Neural cell (in vitro differentiated cells): Measurements from ENCODE around the gene TMED7. TPM values are rescaled to one million over a fixed set of nuclear protein-coding genes. Genes with fewer than 3 reads are reported as not detected.

ENCODE experiments used
- H2AFZ ChIP-seq: fragments of 200-600, 300-800 bp; sonication (generic), shearing (Covaris generic); 2 replicates; pipeline ENCODE4 v1.6.0; 2014; ENCODE audit warnings: low read depth, mild to moderate bottlenecking, antibody characterized with exemption, low read length, moderate library complexity
- H3F3A ChIP-seq: fragments of 200-600 bp; shearing (Covaris generic); 2 replicates; pipeline ENCODE4 v1.6.1; 2016; ENCODE audit warnings: mild to moderate bottlenecking, moderate library complexity, mixed read lengths, antibody characterized with exemption, low read length; ENCODE audit not compliant: insufficient read depth, poor library complexity, severe bottlenecking
- H3K27ac ChIP-seq: fragments of 200-600, 300-800 bp; sonication (generic), shearing (Covaris generic); 2 replicates; pipeline ENCODE4 v1.5.1; 2014; ENCODE audit warnings: mild to moderate bottlenecking, low read length, moderate library complexity
- H3K27me3 ChIP-seq: fragments of 300-800, 200-600 bp; sonication (generic), shearing (Covaris generic); 2 replicates; pipeline ENCODE4 v1.6.0; 2014; ENCODE audit warnings: mild to moderate bottlenecking, low read depth, low read length, moderate library complexity; ENCODE audit not compliant: insufficient read depth
- H3K36me3 ChIP-seq: fragments of 300-800, 200-600 bp; sonication (generic), shearing (Covaris generic); 2 replicates; pipeline ENCODE4 v1.5.1; 2014; ENCODE audit warnings: mild to moderate bottlenecking, antibody characterized with exemption, low read length, moderate library complexity; ENCODE audit not compliant: insufficient read depth
- H3K4me2 ChIP-seq: fragments of 300-800, 200-600 bp; sonication (generic), shearing (Covaris generic); 2 replicates; pipeline ENCODE4 v1.6.0; 2014; ENCODE audit warnings: mild to moderate bottlenecking, low read length
- H3K4me3 ChIP-seq: fragments of 300-800, 200-600 bp; sonication (generic), shearing (Covaris generic); 2 replicates; pipeline ENCODE4 v1.5.1; 2014; ENCODE audit warnings: mild to moderate bottlenecking, low read length, moderate library complexity
- H3K79me2 ChIP-seq: fragments of 200-600 bp; shearing (Covaris generic); replicated peaks from 2 replicates; pipeline ENCODE4 v1.6.0; 2014; ENCODE audit warnings: mild to moderate bottlenecking, low read length, moderate library complexity; ENCODE audit not compliant: insufficient read depth
- H3K9ac ChIP-seq: fragments of 300-800, 200-600 bp; sonication (generic), shearing (Covaris generic); 2 replicates; pipeline ENCODE4 v1.6.1; 2016; ENCODE audit warnings: mild to moderate bottlenecking, low read length, mixed read lengths
- H3K9me2 ChIP-seq: fragments of 200-600 bp; shearing (Covaris generic); 2 replicates; pipeline ENCODE4 v1.6.1; 2016; ENCODE audit warnings: mild to moderate bottlenecking, low read length, mixed read lengths; ENCODE audit not compliant: insufficient read depth
- H3K9me3 ChIP-seq: fragments of 200-600, 300-800 bp; sonication (generic), shearing (Covaris generic); 2 replicates; pipeline ENCODE4 v1.6.1; 2016; ENCODE audit warnings: mild to moderate bottlenecking, mixed run types, low read length, moderate library complexity, mixed read lengths
- H4K20me1 ChIP-seq: fragments of 200-600 bp; shearing (Covaris generic); 2 replicates; pipeline ENCODE4 v1.6.1; 2016; ENCODE audit warnings: mild to moderate bottlenecking, mixed run types; ENCODE audit not compliant: insufficient read depth
- EP300 ChIP-seq: fragments of 450-650 bp; conservative IDR thresholded peaks from 2 replicates; pipeline ENCODE4 v1.6.1; 2014; ENCODE audit warnings: antibody characterized with exemption, mild to moderate bottlenecking, moderate library complexity; ENCODE audit not compliant: poor library complexity, severe bottlenecking
- EZH2 ChIP-seq: fragments of 200-600, 300-800 bp; shearing (Covaris generic), sonication (generic); IDR thresholded peaks from 2 replicates; pipeline ENCODE4 v1.6.1; 2014; ENCODE audit warnings: antibody characterized with exemption, low read length, borderline replicate concordance, mild to moderate bottlenecking; ENCODE audit not compliant: insufficient read depth, poor library complexity, severe bottlenecking
- MXI1 ChIP-seq: fragments of 450-650 bp; conservative IDR thresholded peaks from 2 replicates; pipeline ENCODE4 v1.6.1; 2014; ENCODE audit warnings: antibody characterized with exemption, mild to moderate bottlenecking; ENCODE audit not compliant: poor library complexity, severe bottlenecking
- POLR2AphosphoS5 ChIP-seq: IDR thresholded peaks from 2 replicates; pipeline ENCODE4 v1.6.1; 2012
- RAD21 ChIP-seq: fragments of 450-650 bp; conservative IDR thresholded peaks from 2 replicates; pipeline ENCODE4 v1.6.1; 2014; ENCODE audit warnings: antibody characterized with exemption, mild to moderate bottlenecking, moderate library complexity
- SMC3 ChIP-seq: fragments of 450-650 bp; conservative IDR thresholded peaks from 2 replicates; pipeline ENCODE4 v1.6.1; 2014; ENCODE audit warnings: antibody characterized with exemption, mild to moderate bottlenecking, moderate library complexity; ENCODE audit not compliant: poor library complexity
- TAF1 ChIP-seq: IDR thresholded peaks from 2 replicates; pipeline ENCODE4 v1.6.1; 2012; ENCODE audit warnings: low read depth
- polyA plus RNA-seq: library from polyadenylated mRNA; depleted of rRNA; stranded (reverse); fragments of >200 nt; gene quantifications from 2 replicates; pipeline ENCODE4 v1.2.3, GENCODE V29; 2014
- TF ChIP-seq, protein P1 (sequence below): IDR thresholded peaks from 2 replicates; pipeline ENCODE4 v1.6.1; 2012; ENCODE audit warnings: borderline replicate concordance
- TF ChIP-seq, protein P2 (sequence below): fragments of 450-650 bp; IDR thresholded peaks from 2 replicates; pipeline ENCODE4 v1.5.1; 2014; ENCODE audit warnings: antibody characterized with exemption, mild to moderate bottlenecking, moderate library complexity; ENCODE audit not compliant: poor library complexity, severe bottlenecking

The TMED7 gene
- polyA plus RNA-seq, 1 donor from 2014 or later = 74.3 TPM

DNA sequence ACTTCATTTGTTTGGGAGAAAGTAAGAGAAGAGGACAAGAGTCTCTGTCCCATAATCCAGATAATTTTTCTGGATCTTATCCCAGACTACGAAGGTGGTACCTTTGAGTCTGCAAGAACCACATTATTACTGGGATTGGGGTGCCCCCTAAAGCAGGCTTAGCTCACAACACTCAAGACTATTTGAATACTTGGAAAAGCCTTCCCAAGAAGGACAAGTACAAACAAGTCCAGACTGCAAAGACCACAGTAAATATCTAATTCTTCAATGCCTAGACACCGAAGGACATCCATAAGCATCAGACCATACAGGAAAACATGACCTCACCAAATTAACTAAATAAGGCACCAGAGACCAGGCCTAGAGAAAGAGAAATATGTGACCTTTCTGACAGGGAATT, 40.2 kb upstream of the TMED7 start:
- Histone ChIP-seq H3K27ac (no peak overlapping the region), H2AFZ (no peak overlapping the region), H3F3A (no peaks in the 10 kb centered on the region), H3K36me3 (no peaks in the 10 kb centered on the region), H3K4me2 (no peak overlapping the region), H3K9me2 (no peaks in the 10 kb centered on the region), H3K4me3 (no peak overlapping the region), H4K20me1 (no peaks in the 10 kb centered on the region), H3K9me3 (no peaks in the 10 kb centered on the region), H3K79me2 (no peaks in the 10 kb centered on the region), H3K27me3 (no peaks in the 10 kb centered on the region), H3K9ac (no peak overlapping the region)
- TF ChIP-seq RAD21 (no peak), EZH2 (no peak), TAF1 (no peak), SMC3 (no peak), MXI1 (no peak), EP300 (no peak), POLR2AphosphoS5 (no peak)
- TF ChIP-seq, protein P1, sequence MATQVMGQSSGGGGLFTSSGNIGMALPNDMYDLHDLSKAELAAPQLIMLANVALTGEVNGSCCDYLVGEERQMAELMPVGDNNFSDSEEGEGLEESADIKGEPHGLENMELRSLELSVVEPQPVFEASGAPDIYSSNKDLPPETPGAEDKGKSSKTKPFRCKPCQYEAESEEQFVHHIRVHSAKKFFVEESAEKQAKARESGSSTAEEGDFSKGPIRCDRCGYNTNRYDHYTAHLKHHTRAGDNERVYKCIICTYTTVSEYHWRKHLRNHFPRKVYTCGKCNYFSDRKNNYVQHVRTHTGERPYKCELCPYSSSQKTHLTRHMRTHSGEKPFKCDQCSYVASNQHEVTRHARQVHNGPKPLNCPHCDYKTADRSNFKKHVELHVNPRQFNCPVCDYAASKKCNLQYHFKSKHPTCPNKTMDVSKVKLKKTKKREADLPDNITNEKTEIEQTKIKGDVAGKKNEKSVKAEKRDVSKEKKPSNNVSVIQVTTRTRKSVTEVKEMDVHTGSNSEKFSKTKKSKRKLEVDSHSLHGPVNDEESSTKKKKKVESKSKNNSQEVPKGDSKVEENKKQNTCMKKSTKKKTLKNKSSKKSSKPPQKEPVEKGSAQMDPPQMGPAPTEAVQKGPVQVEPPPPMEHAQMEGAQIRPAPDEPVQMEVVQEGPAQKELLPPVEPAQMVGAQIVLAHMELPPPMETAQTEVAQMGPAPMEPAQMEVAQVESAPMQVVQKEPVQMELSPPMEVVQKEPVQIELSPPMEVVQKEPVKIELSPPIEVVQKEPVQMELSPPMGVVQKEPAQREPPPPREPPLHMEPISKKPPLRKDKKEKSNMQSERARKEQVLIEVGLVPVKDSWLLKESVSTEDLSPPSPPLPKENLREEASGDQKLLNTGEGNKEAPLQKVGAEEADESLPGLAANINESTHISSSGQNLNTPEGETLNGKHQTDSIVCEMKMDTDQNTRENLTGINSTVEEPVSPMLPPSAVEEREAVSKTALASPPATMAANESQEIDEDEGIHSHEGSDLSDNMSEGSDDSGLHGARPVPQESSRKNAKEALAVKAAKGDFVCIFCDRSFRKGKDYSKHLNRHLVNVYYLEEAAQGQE = no peak
- TF ChIP-seq, protein P2, sequence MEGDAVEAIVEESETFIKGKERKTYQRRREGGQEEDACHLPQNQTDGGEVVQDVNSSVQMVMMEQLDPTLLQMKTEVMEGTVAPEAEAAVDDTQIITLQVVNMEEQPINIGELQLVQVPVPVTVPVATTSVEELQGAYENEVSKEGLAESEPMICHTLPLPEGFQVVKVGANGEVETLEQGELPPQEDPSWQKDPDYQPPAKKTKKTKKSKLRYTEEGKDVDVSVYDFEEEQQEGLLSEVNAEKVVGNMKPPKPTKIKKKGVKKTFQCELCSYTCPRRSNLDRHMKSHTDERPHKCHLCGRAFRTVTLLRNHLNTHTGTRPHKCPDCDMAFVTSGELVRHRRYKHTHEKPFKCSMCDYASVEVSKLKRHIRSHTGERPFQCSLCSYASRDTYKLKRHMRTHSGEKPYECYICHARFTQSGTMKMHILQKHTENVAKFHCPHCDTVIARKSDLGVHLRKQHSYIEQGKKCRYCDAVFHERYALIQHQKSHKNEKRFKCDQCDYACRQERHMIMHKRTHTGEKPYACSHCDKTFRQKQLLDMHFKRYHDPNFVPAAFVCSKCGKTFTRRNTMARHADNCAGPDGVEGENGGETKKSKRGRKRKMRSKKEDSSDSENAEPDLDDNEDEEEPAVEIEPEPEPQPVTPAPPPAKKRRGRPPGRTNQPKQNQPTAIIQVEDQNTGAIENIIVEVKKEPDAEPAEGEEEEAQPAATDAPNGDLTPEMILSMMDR = no peak

DNA sequence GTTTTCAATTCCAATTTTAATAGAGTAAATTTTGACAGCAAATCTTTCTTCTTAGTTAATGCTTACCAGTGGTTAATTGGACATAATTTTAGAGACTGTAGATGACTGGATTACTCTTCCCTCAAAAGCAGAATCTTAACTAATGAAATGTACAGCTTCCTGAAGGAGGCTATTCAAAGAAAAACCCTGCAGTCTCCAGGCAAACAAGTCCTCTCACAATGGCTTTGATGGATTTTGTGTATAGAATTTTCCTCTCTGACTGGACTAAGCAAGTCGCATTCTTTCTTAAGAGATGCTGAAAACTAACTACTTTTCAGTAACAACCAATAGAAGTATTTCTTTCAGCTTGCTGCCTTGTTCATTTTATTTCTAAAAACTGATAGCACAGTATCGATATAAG, 35.7 kb upstream of the TMED7 start:
- H3K4me3 ChIP-seq = no peak overlapping the region
- no peaks in the 10 kb centered on the region for H3K79me2 ChIP-seq
- no peaks in the 10 kb centered on the region for H4K20me1 ChIP-seq
- TF ChIP-seq TAF1 (no peak), SMC3 (no peak), MXI1 (no peak), RAD21 (no peak), POLR2AphosphoS5 (no peak), EZH2 (no peak), EP300 (no peak)
- TF ChIP-seq, protein P1 = no peak
- TF ChIP-seq, protein P2 = no peak
- H3K27me3 ChIP-seq = no peaks in the 10 kb centered on the region
- H3K9me3 ChIP-seq = no peaks in the 10 kb centered on the region
- no peak overlapping the region for H3K4me2 ChIP-seq
- H3K36me3 ChIP-seq = no peaks in the 10 kb centered on the region
- H3K9me2 ChIP-seq = no peaks in the 10 kb centered on the region
- H3K27ac ChIP-seq = no peak overlapping the region
- no peak overlapping the region for H2AFZ ChIP-seq
- H3F3A ChIP-seq = no peaks in the 10 kb centered on the region
- H3K9ac ChIP-seq = no peak overlapping the region
